GM23338 (cell line): ENCODE measurements around the gene SLC16A9. TPM values are rescaled to one million over a fixed set of nuclear protein-coding genes. Genes with fewer than 3 reads are reported as not detected.

Experiments
- ATAC-seq: fragments of 200-7000 bp; cut with Tn5 transposase; 3 replicates; pipeline ENCODE4 v1.9.1; 2020
- DNase-seq: peaks from one replicate; pipeline ENCODE4 v3.0.0-alpha.2; 2015; ENCODE audit warnings: low spot score
- H2AFZ ChIP-seq: fragments of 200-600 bp; sonication (generic); 2 replicates; pipeline ENCODE4 v1.8.0; 2016; ENCODE audit warnings: antibody characterized with exemption, mild to moderate bottlenecking, moderate library complexity
- H3F3A ChIP-seq: fragments of 200-600 bp; sonication (generic); replicated peaks from 2 replicates; pipeline ENCODE4 v1.8.0; 2017; ENCODE audit warnings: antibody characterized with exemption, mixed run types, low read depth
- H3K27ac ChIP-seq: fragments of 200-600 bp; sonication (generic); 2 replicates; pipeline ENCODE4 v1.6.1; 2016; ENCODE audit warnings: low read depth
- H3K27me3 ChIP-seq: fragments of 200-600 bp; sonication (generic); 2 replicates; pipeline ENCODE4 v1.8.0; 2016; ENCODE audit warnings: mild to moderate bottlenecking, mixed run types, moderate library complexity; ENCODE audit not compliant: insufficient read depth
- H3K36me3 ChIP-seq: fragments of 200-600 bp; sonication (generic); 2 replicates; pipeline ENCODE4 v1.8.0; 2016; ENCODE audit warnings: mild to moderate bottlenecking; ENCODE audit not compliant: insufficient read depth
- H3K4me1 ChIP-seq: fragments of 200-600 bp; sonication (generic); 2 replicates; pipeline ENCODE4 v1.8.0; 2016; ENCODE audit warnings: mild to moderate bottlenecking, moderate library complexity; ENCODE audit not compliant: insufficient read depth
- H3K4me2 ChIP-seq: fragments of 200-600 bp; sonication (generic); 2 replicates; pipeline ENCODE4 v1.7.1; 2017; ENCODE audit warnings: mixed run types
- H3K4me3 ChIP-seq: fragments of 200-600 bp; sonication (generic); 2 replicates; pipeline ENCODE4 v1.6.1; 2016; ENCODE audit warnings: mixed run types
- H3K79me2 ChIP-seq: fragments of 200-600 bp; sonication (generic); replicated peaks from 2 replicates; pipeline ENCODE4 v1.8.0; 2017; ENCODE audit warnings: mild to moderate bottlenecking; ENCODE audit not compliant: insufficient read depth
- H3K9me2 ChIP-seq: fragments of 200-600 bp; sonication (generic); 2 replicates; pipeline ENCODE4 v1.8.0; 2017; ENCODE audit not compliant: insufficient read depth
- H4K20me1 ChIP-seq: fragments of 200-600 bp; sonication (generic); replicated peaks from 2 replicates; pipeline ENCODE4 v1.8.0; 2017; ENCODE audit warnings: mild to moderate bottlenecking; ENCODE audit not compliant: insufficient read depth
- H3K27ac Mint-ChIP-seq: 2 replicates; pipeline ENCODE4 v1.8.0; 2020; ENCODE audit warnings: inconsistent platforms, mild to moderate bottlenecking, moderate library complexity, mixed read lengths
- H3K27me3 Mint-ChIP-seq: 3 replicates; pipeline ENCODE4 v1.8.0; 2022; ENCODE audit warnings: low read depth, mild to moderate bottlenecking, moderate library complexity, mixed read lengths, inconsistent platforms; ENCODE audit not compliant: insufficient read depth, poor library complexity
- H3K36me3 Mint-ChIP-seq: 3 replicates; pipeline ENCODE4 v1.8.0; 2021; ENCODE audit warnings: low read depth, mild to moderate bottlenecking, inconsistent platforms, moderate library complexity, mixed read lengths
- H3K4me1 Mint-ChIP-seq: 3 replicates; pipeline ENCODE4 v1.8.0; 2020; ENCODE audit warnings: mild to moderate bottlenecking, inconsistent platforms, mixed read lengths
- H3K4me3 Mint-ChIP-seq: 3 replicates; pipeline ENCODE4 v1.8.0; 2021; ENCODE audit warnings: moderate library complexity, mild to moderate bottlenecking, inconsistent platforms, mixed read lengths
- H3K9me3 Mint-ChIP-seq: 3 replicates; pipeline ENCODE4 v1.8.0; 2020; ENCODE audit warnings: moderate library complexity, mild to moderate bottlenecking, inconsistent platforms, mixed read lengths
- CTCF ChIP-seq, 2 experiments: fragments of 200-600 bp in 1 of 2; sonication (generic) in 1 of 2; conservative IDR thresholded peaks; 2 replicates each; pipeline versions ENCODE4 v1.5.1 to v1.6.1; 2016 to 2017; ENCODE audit warnings: antibody characterized with exemption in 2 of 2, low read depth in 2 of 2, mild to moderate bottlenecking in 2 of 2, moderate library complexity in 1 of 2
- EZH2 ChIP-seq: fragments of 200-600 bp; sonication (generic); IDR thresholded peaks from one replicate; pipeline ENCODE4 v1.8.0; 2017; ENCODE audit warnings: antibody characterized with exemption, mild to moderate bottlenecking, low read depth; ENCODE audit not compliant: unreplicated experiment
- NANOG ChIP-seq: IDR thresholded peaks from 2 replicates; pipeline ENCODE4 v1.6.1; 2016; ENCODE audit warnings: antibody characterized with exemption, borderline replicate concordance
- POLR2AphosphoS5 ChIP-seq: IDR thresholded peaks from 2 replicates; pipeline ENCODE4 v1.6.1; 2016; ENCODE audit warnings: antibody characterized with exemption, low read depth
- ZNF114 ChIP-seq: fragments of 250-450 bp; sonication (Bioruptor Pico); IDR thresholded peaks from 2 replicates; pipeline ENCODE4 v1.5.0; 2020; ENCODE audit warnings: mild to moderate bottlenecking, moderate library complexity
- ZNF462 ChIP-seq: fragments of 250-450 bp; sonication (Bioruptor Pico); IDR thresholded peaks from 2 replicates; pipeline ENCODE4 v1.5.0; 2020; ENCODE audit warnings: mild to moderate bottlenecking, moderate library complexity
- polyA plus RNA-seq: library from polyadenylated mRNA; unstranded; fragments of >200 nt; fragmentation: Nextera tagmentation; extraction: Ambion mirVana; gene quantifications from 2 replicates; pipeline ENCODE4 v1.2.1, GENCODE V29; 2016
- total RNA-seq: library from RNA; depleted of rRNA; stranded (reverse); fragments of >200 nt; shearing (Covaris generic); gene quantifications from 2 replicates; pipeline ENCODE4 v1.2.3, GENCODE V29; 2014

The SLC16A9 gene
- total and polyA plus RNA-seq, 2 experiments from 2014 or later = 6.5 to 11.4 TPM

GRCh38 chr10:59698326-59698725 lies 11.3 kb downstream of the SLC16A9 start (continued):
- TF ChIP-seq ZNF462 = no peak
- TF ChIP-seq ZNF114 (CRISPR knock-in tag) = no peak
- no peak for TF ChIP-seq CTCF (conservative IDR thresholded peaks at IDR 0.05; ENCODE audit: low read depth in 2 of 2)
- no peak for TF ChIP-seq POLR2AphosphoS5

- no peaks in the 10 kb centered on the region for H3K36me3 ChIP-seq
- peaks cover 2% of the 10 kb centered on the region; the same call in 1 of the 3 replicates for H3K9me3 Mint-ChIP-seq
- no peak overlapping the region for H3K27ac Mint-ChIP-seq
- no peak overlapping the region for H3K4me2 ChIP-seq
- H3K4me1 Mint-ChIP-seq = peaks cover 5% of the 10 kb centered on the region; the same call in 2 of the 3 replicates
- no peaks in the 10 kb centered on the region for H4K20me1 ChIP-seq
- no peak overlapping the region for H3K27ac ChIP-seq
- no peak overlapping the region for H2AFZ ChIP-seq
- DNase-seq (no peak), ATAC-seq (no peak)
- no peak overlapping the region for H3K4me3 Mint-ChIP-seq
- H3K79me2 ChIP-seq = no peaks in the 10 kb centered on the region; the same call in 1 of the 2 replicates
- no peaks in the 10 kb centered on the region for H3F3A ChIP-seq
- no peak for TF ChIP-seq EZH2
- TF ChIP-seq POLR2AphosphoS5 = no peak
- TF ChIP-seq NANOG = no peak
- TF ChIP-seq CTCF (conservative IDR thresholded peaks at IDR 0.05; ENCODE audit: low read depth in 2 of 2) = no peak
- H3K27me3 Mint-ChIP-seq = peaks cover 2% of the 10 kb centered on the region
- H3K27me3 ChIP-seq = no peaks in the 10 kb centered on the region
- H3K36me3 Mint-ChIP-seq = peaks cover 26% of the 10 kb centered on the region
- no peaks in the 10 kb centered on the region for H3K9me2 ChIP-seq
- H3K4me1 ChIP-seq = no peaks in the 10 kb centered on the region
- H3K4me3 ChIP-seq = no peak overlapping the region
Observed at GRCh38 chr10:59695637-59696036, 14.0 kb downstream of the SLC16A9 start.
